Fibroblast of skin of right quadriceps (primary cell): Measurements from ENCODE around the gene LRIG3.
"Not testable (repeated sequence)": the region's sequence is repeated elsewhere in the genome, so short reads cannot be mapped to it uniquely, and the experiment has no call there.

ENCODE experiments used
- DNase-seq: peaks from one replicate; pipeline ENCODE4 v3.0.0-alpha.2; 2013

Gene LRIG3, protein sequence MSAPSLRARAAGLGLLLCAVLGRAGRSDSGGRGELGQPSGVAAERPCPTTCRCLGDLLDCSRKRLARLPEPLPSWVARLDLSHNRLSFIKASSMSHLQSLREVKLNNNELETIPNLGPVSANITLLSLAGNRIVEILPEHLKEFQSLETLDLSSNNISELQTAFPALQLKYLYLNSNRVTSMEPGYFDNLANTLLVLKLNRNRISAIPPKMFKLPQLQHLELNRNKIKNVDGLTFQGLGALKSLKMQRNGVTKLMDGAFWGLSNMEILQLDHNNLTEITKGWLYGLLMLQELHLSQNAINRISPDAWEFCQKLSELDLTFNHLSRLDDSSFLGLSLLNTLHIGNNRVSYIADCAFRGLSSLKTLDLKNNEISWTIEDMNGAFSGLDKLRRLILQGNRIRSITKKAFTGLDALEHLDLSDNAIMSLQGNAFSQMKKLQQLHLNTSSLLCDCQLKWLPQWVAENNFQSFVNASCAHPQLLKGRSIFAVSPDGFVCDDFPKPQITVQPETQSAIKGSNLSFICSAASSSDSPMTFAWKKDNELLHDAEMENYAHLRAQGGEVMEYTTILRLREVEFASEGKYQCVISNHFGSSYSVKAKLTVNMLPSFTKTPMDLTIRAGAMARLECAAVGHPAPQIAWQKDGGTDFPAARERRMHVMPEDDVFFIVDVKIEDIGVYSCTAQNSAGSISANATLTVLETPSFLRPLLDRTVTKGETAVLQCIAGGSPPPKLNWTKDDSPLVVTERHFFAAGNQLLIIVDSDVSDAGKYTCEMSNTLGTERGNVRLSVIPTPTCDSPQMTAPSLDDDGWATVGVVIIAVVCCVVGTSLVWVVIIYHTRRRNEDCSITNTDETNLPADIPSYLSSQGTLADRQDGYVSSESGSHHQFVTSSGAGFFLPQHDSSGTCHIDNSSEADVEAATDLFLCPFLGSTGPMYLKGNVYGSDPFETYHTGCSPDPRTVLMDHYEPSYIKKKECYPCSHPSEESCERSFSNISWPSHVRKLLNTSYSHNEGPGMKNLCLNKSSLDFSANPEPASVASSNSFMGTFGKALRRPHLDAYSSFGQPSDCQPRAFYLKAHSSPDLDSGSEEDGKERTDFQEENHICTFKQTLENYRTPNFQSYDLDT

GRCh38 chr12:58920102-58920960, at the start of gene LRIG3:
Gene LRIG3 (minus strand): TSS chr12:58920504. CDS start chr12:58920235, 269 bp downstream.
- DNase-seq = peak; percentile 94

GRCh38 chr12:58969237-58969636, 48.9 kb upstream of the LRIG3 start:
- peak; percentile 54 for DNase-seq

DNA sequence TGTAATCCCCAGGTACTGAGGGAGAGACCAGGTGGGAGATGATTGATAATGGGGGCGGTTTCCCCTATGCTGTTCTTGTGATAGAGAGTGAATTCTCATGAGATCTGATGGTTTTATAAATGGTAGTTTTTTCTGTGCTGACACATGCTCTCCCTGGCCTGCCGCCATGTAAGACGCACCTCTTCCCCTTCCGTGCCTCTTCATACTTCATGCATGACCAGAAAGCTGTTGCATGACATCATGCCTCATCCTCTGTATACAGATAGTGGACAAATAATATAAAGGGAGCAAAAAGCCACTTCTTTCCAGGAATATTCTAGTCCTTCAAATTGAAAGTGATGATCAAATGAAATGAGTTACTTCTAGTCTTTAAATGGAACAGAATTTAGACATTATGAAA, 47.3 kb upstream of the LRIG3 start:
- DNase-seq = peak; percentile 61

GRCh38 chr12:58966939-58967338, 46.6 kb upstream of the LRIG3 start:
- DNase-seq = peak; percentile 28

GRCh38 chr12:58965568-58965967, 45.3 kb upstream of the LRIG3 start:
- no peak for DNase-seq

- DNase-seq = no peak
These were observed 43.5 kb upstream of the LRIG3 start for GRCh38 chr12:58963844-58964243.

DNA sequence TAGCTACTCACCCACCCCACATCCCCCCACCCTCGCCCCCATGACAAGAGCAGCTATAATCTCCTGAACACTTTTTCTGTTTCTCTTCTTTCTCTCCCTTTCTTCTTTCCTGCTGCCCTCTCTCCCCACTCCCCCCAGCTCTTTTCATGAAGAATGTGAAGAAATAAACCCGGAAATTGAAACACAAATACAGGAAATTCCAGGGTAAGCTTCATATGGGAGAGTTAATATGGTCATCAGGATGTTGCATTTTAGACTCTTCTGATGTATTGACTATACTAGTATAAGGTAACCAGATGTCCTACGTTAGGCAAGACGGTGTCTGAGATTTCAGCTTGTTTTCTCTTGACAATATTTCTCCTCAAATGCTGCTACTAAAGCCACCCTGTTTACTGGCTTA, 41.6 kb upstream of the LRIG3 start:
- peak; percentile 54 for DNase-seq

DNA sequence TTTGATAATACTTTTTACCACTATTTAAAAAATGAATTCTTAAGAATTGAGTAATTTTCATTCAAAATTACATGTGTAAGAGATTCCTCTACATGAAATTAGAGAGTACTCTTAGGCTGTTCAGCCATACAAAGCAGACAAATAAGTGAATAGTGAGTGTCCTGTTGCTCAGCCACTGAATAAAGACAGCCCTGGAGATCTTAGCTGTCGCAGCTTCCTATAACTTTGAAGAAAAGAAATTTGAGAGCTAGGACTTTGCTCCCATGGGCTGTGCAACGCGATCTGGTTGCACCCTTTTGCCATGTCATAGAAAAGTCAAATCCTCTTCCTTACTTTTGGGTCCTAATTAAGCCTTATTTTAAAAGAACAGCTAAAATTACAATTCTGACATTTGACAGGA, 40.9 kb upstream of the LRIG3 start:
- no peak for DNase-seq

GRCh38 chr12:58959639-58960300, 39.5 kb upstream of the LRIG3 start:
- DNase-seq = no peak

- no peak for DNase-seq
These were observed 37.0 kb upstream of the LRIG3 start for GRCh38 chr12:58957298-58957697.

DNA sequence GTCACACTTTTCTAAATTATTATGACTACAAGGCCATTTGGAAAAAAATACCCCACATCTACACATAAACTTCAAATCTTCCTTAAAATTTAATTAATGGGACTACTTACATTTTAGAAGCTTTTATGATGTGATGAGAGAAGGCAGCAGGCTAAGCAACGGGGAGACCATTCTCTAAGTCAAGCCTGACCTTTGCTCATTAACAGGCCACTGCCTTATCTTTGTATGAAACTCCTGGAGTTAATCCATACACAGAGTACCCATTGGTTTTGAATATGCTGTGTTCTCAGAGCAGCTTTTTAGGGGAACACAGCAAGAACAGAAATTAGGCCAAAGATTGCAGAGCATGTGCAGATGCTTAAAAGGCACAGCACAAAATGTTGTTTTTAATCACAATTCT, 35.5 kb upstream of the LRIG3 start:
- DNase-seq = no peak

GRCh38 chr12:58954002-58954401, 33.7 kb upstream of the LRIG3 start:
- no peak for DNase-seq

- no peak for DNase-seq
These were observed 30.4 kb upstream of the LRIG3 start for GRCh38 chr12:58950739-58951100.

DNA sequence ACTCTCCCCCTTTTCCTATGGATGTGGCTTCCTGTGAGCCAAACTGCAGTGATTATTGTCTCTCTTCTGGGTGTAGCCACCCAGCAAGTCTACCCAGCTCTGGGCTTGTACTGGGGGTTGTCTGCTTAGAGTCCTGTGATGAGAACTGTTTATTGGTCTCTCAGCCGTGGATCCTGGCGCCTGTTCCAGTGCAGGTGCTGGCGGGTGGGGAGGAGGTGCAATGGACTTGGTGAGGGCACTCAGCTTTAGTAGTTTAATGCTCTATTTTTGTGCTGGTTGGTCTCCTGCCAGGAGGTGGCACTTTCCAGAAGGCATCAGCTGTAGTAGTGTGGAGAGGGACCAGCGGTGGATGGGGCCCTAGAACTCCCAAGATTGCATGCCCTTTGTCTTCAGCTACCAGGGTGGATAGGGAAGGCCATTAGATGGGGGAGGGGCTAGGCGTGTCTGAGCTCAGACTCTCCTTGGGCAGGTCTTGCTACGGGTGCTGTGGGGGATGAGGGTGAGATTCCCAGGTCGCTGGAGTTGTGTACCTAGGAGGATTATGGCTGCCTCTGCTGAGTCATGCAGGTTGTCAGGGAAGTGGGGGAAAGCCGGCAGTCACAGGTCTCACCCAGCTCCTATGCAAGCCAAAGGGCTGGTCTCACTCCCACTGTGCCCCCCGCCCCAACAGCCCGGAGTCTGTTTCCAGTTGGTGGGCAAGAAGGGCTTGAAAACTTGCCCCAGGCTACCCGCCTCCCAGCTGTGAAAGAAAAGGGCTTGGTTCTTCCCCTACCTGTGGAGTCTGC, 29.8 kb upstream of the LRIG3 start:
- not testable (repeated sequence) for DNase-seq

- DNase-seq = no peak
These were observed 22.8 kb upstream of the LRIG3 start for GRCh38 chr12:58943079-58943478.

- no peak for DNase-seq
These were observed 22.0 kb upstream of the LRIG3 start for GRCh38 chr12:58942345-58942744.

GRCh38 chr12:58939399-58940100, 19.2 kb upstream of the LRIG3 start:
- no peak for DNase-seq

- DNase-seq = no peak
These were observed 18.1 kb upstream of the LRIG3 start for GRCh38 chr12:58938440-58938839.

- no peak for DNase-seq
These were observed 14.2 kb upstream of the LRIG3 start for GRCh38 chr12:58934528-58934927.
